Fibroblast of lung (primary cell): ENCODE results near the gene PPP4R1. TPM values are rescaled to one million over a fixed set of nuclear protein-coding genes. Genes with fewer than 3 reads are reported as not detected.

ENCODE experiments used
- DNase-seq, 2 donors: peaks; one replicate each; pipeline versions ENCODE4 v3.0.0 to v3.0.0-alpha.2; 2010; ENCODE audit warnings: low read depth in 2 of 2
- H2AFZ ChIP-seq: 2 replicates; pipeline ENCODE4 v1.5.1; 2012; ENCODE audit warnings: low read length, control low read depth, inconsistent platforms
- H3K27ac ChIP-seq: 2 replicates; pipeline ENCODE4 v1.5.1; 2011; ENCODE audit warnings: low read length, control low read depth; ENCODE audit not compliant: insufficient read depth
- H3K27me3 ChIP-seq: 2 replicates; pipeline ENCODE4 v1.5.1; 2011; ENCODE audit warnings: mild to moderate bottlenecking, low read length; ENCODE audit not compliant: control insufficient read depth, insufficient read depth
- H3K36me3 ChIP-seq: 2 replicates; pipeline ENCODE4 v1.5.1; 2011; ENCODE audit warnings: low read length; ENCODE audit not compliant: control insufficient read depth, insufficient read depth
- H3K4me1 ChIP-seq: 2 replicates; pipeline ENCODE4 v1.5.1; 2011; ENCODE audit warnings: low read length; ENCODE audit not compliant: control insufficient read depth, insufficient read depth; ENCODE audit errors: extremely low read depth
- H3K4me2 ChIP-seq: 2 replicates; pipeline ENCODE4 v1.5.1; 2011; ENCODE audit warnings: low read length, control low read depth; ENCODE audit not compliant: insufficient read depth; ENCODE audit errors: extremely low read depth
- H3K4me3 ChIP-seq, 4 experiments: fragments of 200-600 bp in 1 of 4; sonication (generic) in 1 of 4; replicated peaks in 1 of 4; 2 replicates each; pipeline ENCODE4 v1.5.1; 2011 to 2016; ENCODE audit warnings: low read length in 4 of 4, low read depth in 3 of 4, mild to moderate bottlenecking in 3 of 4, control low read depth in 2 of 4, inconsistent platforms in 1 of 4, mixed read lengths in 1 of 4; ENCODE audit not compliant: insufficient read depth in 1 of 4; ENCODE audit errors: control extremely low read depth in 1 of 4
- H3K79me2 ChIP-seq: 2 replicates; pipeline ENCODE4 v1.5.1; 2012; ENCODE audit warnings: mild to moderate bottlenecking, low read length, inconsistent platforms; ENCODE audit not compliant: control insufficient read depth, insufficient read depth
- H3K9ac ChIP-seq: 2 replicates; pipeline ENCODE4 v1.5.1; 2011; ENCODE audit warnings: mild to moderate bottlenecking, low read length, control low read depth; ENCODE audit not compliant: insufficient read depth
- H3K9me3 ChIP-seq: 2 replicates; pipeline ENCODE4 v1.5.1; 2012; ENCODE audit warnings: low read depth, low read length; ENCODE audit not compliant: control insufficient read depth, insufficient read depth
- H4K20me1 ChIP-seq: 2 replicates; pipeline ENCODE4 v1.5.1; 2011; ENCODE audit warnings: low read length; ENCODE audit not compliant: control insufficient read depth, insufficient read depth; ENCODE audit errors: extremely low read depth
- CTCF ChIP-seq, 2 donors: IDR thresholded peaks in 1 of 2; conservative IDR thresholded peaks in 1 of 2; 1 replicate in 1 of 2; 2 replicates in 1 of 2; pipeline ENCODE4 v1.5.1; 2011 to 2012; ENCODE audit warnings: low read length in 2 of 2, control low read depth in 1 of 2, inconsistent platforms in 1 of 2, low read depth in 1 of 2, mild to moderate bottlenecking in 1 of 2
- EZH2 ChIP-seq: IDR thresholded peaks from 2 replicates; pipeline ENCODE4 v1.5.1; 2012; ENCODE audit warnings: low read length, control low read depth, mild to moderate bottlenecking; ENCODE audit errors: missing control alignments
- polyA plus RNA-seq, 2 donors: library from polyadenylated mRNA; depleted of rRNA in 1 of 2; stranded (reverse) in 1 of 2; unstranded in 1 of 2; fragments of >200 nt; gene quantifications; 2 replicates each; pipeline ENCODE4 v1.2.1, GENCODE V29; 2011 to 2012; ENCODE audit warnings: missing spikeins in 1 of 2
- total RNA-seq: library from RNA; depleted of rRNA; stranded (reverse); fragments of >200 nt; gene quantifications from 2 replicates; pipeline ENCODE4 v1.2.1, GENCODE V29; 2014

Gene PPP4R1
- total and polyA plus RNA-seq, 2 donors (not counting 1 experiment from before 2014, with no cell fraction given), result 83.5 to 108 TPM

DNA sequence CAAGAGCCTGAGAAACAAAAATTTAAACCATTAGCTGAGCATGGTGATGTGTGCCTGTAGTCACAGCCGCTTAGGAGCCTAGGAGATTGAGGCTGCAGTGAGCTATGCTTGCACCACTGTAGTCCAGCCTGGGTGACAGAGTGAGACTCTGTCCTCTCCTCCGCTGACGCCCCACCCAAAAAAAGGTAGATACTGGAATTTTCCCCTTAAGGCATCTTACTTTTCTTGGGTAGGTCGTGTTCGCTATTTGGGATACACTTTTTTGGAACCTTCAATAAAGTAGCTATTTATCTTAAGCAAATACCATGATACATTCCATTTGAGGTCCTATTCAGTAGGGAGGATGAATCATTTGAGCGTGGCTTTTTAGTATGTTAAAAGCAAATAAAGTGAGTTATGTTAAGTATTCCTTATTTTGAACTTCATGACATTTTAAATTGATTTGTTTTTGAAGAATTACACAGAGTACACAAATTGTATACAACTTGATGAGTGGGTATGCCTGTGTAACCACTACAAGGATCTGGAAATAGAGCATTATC lies 100.3 kb downstream of the PPP4R1 start:
- H4K20me1 ChIP-seq, result no peaks in the 10 kb centered on the region
- peaks cover 5% of the 10 kb centered on the region for H3K79me2 ChIP-seq
- no peaks in the 10 kb centered on the region for H3K36me3 ChIP-seq
- no peaks in the 10 kb centered on the region for H3K27me3 ChIP-seq
- no peaks in the 10 kb centered on the region for H3K9me3 ChIP-seq
- DNase-seq, result peak; percentile 39 to 86
- TF ChIP-seq EZH2 (no peak), CTCF (conservative IDR thresholded peaks at IDR 0.05 in 1 of 2, IDR thresholded peaks at IDR 0.05 in 1 of 2; ENCODE audit: low read depth in 1 of 2, low read length in 2 of 2) (no peak)
- no peak overlapping the region for H3K9ac ChIP-seq
- H3K4me1 ChIP-seq, result peaks cover 6% of the 10 kb centered on the region
- H3K4me3 ChIP-seq, result no peak overlapping the region
- no peak overlapping the region for H2AFZ ChIP-seq
- no peak overlapping the region for H3K27ac ChIP-seq
- H3K4me2 ChIP-seq, result no peak overlapping the region

- H4K20me1 ChIP-seq, result no peaks in the 10 kb centered on the region
- H3K4me3 ChIP-seq, result no peak overlapping the region
- peaks cover 18% of the 10 kb centered on the region for H3K79me2 ChIP-seq
- no peak for DNase-seq
- H3K4me2 ChIP-seq, result no peak overlapping the region
- H3K9ac ChIP-seq, result no peak overlapping the region
- H3K27me3 ChIP-seq, result no peaks in the 10 kb centered on the region
- TF ChIP-seq CTCF (conservative IDR thresholded peaks at IDR 0.05 in 1 of 2, IDR thresholded peaks at IDR 0.05 in 1 of 2; ENCODE audit: low read depth in 1 of 2, low read length in 2 of 2), result no peak
- TF ChIP-seq EZH2, result no peak
- H3K4me1 ChIP-seq, result no peaks in the 10 kb centered on the region
- no peak overlapping the region for H2AFZ ChIP-seq
- H3K36me3 ChIP-seq, result no peaks in the 10 kb centered on the region
- no peaks in the 10 kb centered on the region for H3K9me3 ChIP-seq
- no peak overlapping the region for H3K27ac ChIP-seq
These were observed 105.8 kb downstream of the PPP4R1 start for GRCh38 chr18:9508446-9509025.

DNA sequence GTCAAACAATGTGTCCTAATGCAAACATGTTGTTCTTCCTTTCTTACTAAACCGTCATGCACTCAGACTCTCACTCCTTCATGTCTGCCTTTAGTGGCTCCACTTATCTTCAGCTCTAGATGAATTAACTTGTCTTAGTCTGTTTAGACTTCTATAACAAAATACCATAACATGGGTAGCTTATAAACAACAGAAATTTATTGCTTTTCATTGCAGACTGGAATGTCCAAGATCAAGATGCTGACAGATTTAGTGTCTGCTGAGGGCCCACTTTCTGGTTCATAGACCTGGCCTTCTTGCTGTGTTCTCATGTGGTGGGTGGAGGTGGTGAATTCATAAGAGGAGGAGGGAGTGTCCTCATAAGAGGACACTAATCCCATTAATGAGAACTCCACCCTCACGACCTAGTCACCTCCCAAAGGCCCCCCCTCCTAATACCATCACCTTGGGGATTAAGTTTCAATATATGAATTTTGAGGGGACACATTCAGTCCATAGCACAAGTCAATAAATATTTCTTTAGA lies 106.7 kb downstream of the PPP4R1 start:
- peaks cover 16% of the 10 kb centered on the region for H3K79me2 ChIP-seq
- no peak overlapping the region for H2AFZ ChIP-seq
- no peak overlapping the region for H3K4me2 ChIP-seq
- TF ChIP-seq EZH2, result no peak
- no peak for TF ChIP-seq CTCF (conservative IDR thresholded peaks at IDR 0.05 in 1 of 2, IDR thresholded peaks at IDR 0.05 in 1 of 2; ENCODE audit: low read depth in 1 of 2, low read length in 2 of 2)
- no peaks in the 10 kb centered on the region for H4K20me1 ChIP-seq
- H3K27me3 ChIP-seq, result no peaks in the 10 kb centered on the region
- H3K4me1 ChIP-seq, result no peaks in the 10 kb centered on the region
- no peaks in the 10 kb centered on the region for H3K36me3 ChIP-seq
- H3K27ac ChIP-seq, result no peak overlapping the region
- no peak for DNase-seq
- no peak overlapping the region for H3K9ac ChIP-seq
- no peak overlapping the region for H3K4me3 ChIP-seq
- H3K9me3 ChIP-seq, result no peaks in the 10 kb centered on the region
